Spleen (tissue), 7 donors: ENCODE data around the gene PODNL1.

Source experiments
- POLR2AphosphoS5 ChIP-seq, 3 donors: sonication (generic); formaldehyde crosslinking; IDR thresholded peaks; one replicate each; pipeline ENCODE4 v1.5.1; 2017; ENCODE audit warnings: antibody characterized with exemption in 3 of 3
- TF ChIP-seq, protein P1 (sequence below), 11 experiments: fragments of 200-600 bp in 7 of 11; fragments of 450-650 bp in 4 of 11; sonication (generic) in 4 of 11; IDR thresholded peaks in 8 of 11; conservative IDR thresholded peaks in 3 of 11; 1 replicate in 7 of 11; 2 replicates in 4 of 11; pipeline versions ENCODE4 v1.4.0 to v1.8.0; 2016 to 2021; ENCODE audit warnings: antibody characterized with exemption in 11 of 11, inconsistent platforms in 4 of 11, mild to moderate bottlenecking in 1 of 11
- donor health status: DM: no; HTN: no; CAD: no; lungs with moderate emphysema.
- donor health status: DM: no; HTN: no; CAD: no.
- donor health status: DM: no; HTN: no; CAD: no.

DNA sequence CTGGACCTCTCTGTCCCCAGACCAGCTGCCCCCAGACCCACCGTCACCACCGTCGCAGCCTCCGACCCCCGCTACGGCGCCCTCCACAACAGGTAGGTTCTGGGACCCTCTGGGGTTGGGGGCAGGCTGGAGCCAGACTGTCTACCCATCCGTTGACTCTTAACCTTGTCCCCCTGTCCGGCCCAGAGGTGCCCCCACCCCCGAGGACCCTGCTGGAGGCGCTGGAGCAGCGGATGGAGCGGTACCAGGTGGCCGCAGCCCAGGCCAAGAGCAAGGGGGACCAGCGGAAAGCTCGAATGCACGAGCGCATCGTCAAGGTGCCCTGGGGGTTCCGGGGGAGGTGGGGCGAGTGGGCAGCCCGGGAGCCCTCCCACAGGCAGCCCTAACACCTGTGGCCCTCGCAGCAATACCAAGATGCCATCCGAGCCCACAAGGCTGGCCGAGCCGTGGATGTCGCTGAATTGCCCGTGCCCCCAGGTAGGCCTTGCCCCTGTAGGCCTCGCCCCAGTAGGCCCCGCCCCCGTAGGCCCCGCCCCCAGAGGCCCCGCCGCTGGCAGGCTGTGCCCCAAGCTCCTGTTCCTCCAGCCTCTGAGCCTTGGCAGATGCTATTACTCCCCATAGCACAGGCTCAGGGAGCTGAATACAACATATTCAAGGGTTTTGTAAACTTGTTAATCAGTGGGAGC lies 19.3 kb downstream of the PODNL1 start:
- TF ChIP-seq POLR2AphosphoS5 (IDR thresholded peaks at IDR 0.05), result no peak
- TF ChIP-seq, protein P1, sequence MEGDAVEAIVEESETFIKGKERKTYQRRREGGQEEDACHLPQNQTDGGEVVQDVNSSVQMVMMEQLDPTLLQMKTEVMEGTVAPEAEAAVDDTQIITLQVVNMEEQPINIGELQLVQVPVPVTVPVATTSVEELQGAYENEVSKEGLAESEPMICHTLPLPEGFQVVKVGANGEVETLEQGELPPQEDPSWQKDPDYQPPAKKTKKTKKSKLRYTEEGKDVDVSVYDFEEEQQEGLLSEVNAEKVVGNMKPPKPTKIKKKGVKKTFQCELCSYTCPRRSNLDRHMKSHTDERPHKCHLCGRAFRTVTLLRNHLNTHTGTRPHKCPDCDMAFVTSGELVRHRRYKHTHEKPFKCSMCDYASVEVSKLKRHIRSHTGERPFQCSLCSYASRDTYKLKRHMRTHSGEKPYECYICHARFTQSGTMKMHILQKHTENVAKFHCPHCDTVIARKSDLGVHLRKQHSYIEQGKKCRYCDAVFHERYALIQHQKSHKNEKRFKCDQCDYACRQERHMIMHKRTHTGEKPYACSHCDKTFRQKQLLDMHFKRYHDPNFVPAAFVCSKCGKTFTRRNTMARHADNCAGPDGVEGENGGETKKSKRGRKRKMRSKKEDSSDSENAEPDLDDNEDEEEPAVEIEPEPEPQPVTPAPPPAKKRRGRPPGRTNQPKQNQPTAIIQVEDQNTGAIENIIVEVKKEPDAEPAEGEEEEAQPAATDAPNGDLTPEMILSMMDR (IDR thresholded peaks at IDR 0.05 in 8 of 11, conservative IDR thresholded peaks at IDR 0.05 in 3 of 11), result no peak
